IPS-18a (cell line): ENCODE results near the gene KCNT1.
"Not testable (repeated sequence)": the region's sequence is repeated elsewhere in the genome, so short reads cannot be mapped to it uniquely, and the experiment has no call there.

Experiments
- H3K27ac ChIP-seq: one replicate; pipeline ENCODE4 v1.5.1; 2013; ENCODE audit warnings: low read length
- H3K27me3 ChIP-seq: one replicate; pipeline ENCODE4 v1.6.1; 2013; ENCODE audit warnings: mild to moderate bottlenecking, low read length; ENCODE audit not compliant: control insufficient read depth, insufficient read depth
- H3K36me3 ChIP-seq: one replicate; pipeline ENCODE4 v1.6.1; 2013; ENCODE audit warnings: low read depth, low read length; ENCODE audit not compliant: control insufficient read depth
- H3K4me1 ChIP-seq: one replicate; pipeline ENCODE4 v1.6.1; 2013; ENCODE audit warnings: low read depth, low read length; ENCODE audit not compliant: control insufficient read depth
- H3K4me3 ChIP-seq: one replicate; pipeline ENCODE4 v1.5.1; 2013; ENCODE audit warnings: low read length
- H3K9ac ChIP-seq: one replicate; pipeline ENCODE4 v1.6.1; 2013; ENCODE audit warnings: mild to moderate bottlenecking, low read length, moderate library complexity
- H3K9me3 ChIP-seq: one replicate; pipeline ENCODE4 v1.6.1; 2013; ENCODE audit warnings: low read depth, low read length; ENCODE audit not compliant: control insufficient read depth

Gene KCNT1

DNA sequence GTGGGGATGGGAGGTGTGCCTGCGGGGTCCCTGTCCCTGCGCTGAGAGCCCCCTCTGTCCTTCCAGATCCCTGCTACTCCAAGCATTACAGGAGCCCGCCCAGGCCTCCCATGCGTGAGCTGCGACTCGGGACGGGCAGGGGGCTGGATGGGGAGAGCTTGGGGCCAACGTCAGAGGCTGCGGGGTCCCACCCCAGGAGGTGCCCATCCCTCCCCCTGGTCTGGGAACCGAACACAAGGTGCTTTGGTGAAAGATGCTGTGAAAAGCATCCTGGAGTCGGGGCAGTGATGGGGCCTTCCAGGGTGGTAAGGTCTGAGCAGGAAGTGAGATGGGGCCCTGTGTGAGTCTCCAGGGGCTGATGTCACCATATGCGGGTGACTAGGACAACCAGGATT, 36.2 kb upstream of the KCNT1 start:
- Histone ChIP-seq H3K9ac (no peak overlapping the region), H3K4me1 (peaks cover 2% of the 10 kb centered on the region), H3K27me3 (no peaks in the 10 kb centered on the region), H3K36me3 (no peaks in the 10 kb centered on the region), H3K9me3 (no peaks in the 10 kb centered on the region), H3K4me3 (no peak overlapping the region), H3K27ac (no peak overlapping the region)

DNA sequence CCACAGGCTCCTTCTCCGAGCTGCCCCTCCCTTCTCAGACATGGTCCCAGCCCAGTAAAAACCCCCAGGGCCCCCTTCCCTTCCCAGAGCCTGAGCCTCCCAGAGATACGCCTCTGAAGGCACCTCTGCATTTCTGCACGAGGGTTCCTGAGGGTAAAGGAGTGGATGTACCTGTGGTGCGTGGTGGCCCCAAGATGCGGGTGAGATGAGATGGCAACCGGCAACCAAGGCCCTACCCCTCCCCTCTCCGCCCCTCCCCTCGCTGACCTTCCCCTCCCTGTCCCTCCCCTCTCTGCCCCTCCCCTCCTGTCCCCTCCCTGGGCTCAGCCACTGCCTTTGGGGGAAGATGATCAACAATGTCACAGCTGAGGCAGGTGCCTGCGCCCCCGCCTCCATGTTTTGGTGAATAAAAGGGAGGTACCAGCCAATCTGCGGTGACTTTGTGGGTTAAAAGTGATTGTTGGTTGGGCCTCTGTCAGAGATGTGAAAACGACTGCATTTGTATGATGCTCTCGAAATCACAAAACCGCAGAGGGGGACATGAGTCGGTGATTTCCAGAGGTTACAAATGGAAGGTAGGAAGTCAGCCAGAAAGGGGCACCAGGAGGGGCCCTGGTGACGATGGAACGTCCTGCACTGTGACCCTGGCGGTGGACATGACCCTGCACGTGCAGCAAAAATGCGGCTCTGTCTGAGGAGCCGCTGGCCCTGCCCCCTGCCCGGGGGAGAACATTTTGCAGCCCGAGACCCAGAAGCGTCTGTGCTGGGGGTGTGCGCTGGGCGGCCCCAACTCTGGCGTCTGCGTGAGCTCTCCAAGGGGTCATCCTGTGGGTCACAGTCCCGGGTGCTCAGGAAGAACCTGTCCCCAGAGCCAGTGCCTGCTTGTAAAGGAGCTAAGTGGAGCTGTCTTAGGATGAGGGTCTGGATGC, 35.2 kb upstream of the KCNT1 start:
- Histone ChIP-seq H3K4me3 (no peak overlapping the region), H3K36me3 (no peaks in the 10 kb centered on the region), H3K4me1 (peaks cover 2% of the 10 kb centered on the region), H3K9ac (no peak overlapping the region), H3K27ac (no peak overlapping the region), H3K9me3 (no peaks in the 10 kb centered on the region), H3K27me3 (no peaks in the 10 kb centered on the region)

- Histone ChIP-seq H3K36me3 (no peaks in the 10 kb centered on the region), H3K4me1 (peaks cover 2% of the 10 kb centered on the region), H3K27me3 (no peaks in the 10 kb centered on the region), H3K27ac (no peak overlapping the region), H3K9ac (no peak overlapping the region), H3K9me3 (no peaks in the 10 kb centered on the region), H3K4me3 (no peak overlapping the region)
Observed at GRCh38 chr9:135667463-135668001, 34.5 kb upstream of the KCNT1 start.

- not testable (repeated sequence) for H3K4me1 ChIP-seq, H3K36me3 ChIP-seq, H3K9me3 ChIP-seq, H3K9ac ChIP-seq, H3K4me3 ChIP-seq, H3K27me3 ChIP-seq, H3K27ac ChIP-seq
Observed at GRCh38 chr9:135669018-135669417, 33.0 kb upstream of the KCNT1 start.

- H3K4me1 ChIP-seq, result no peaks in the 10 kb centered on the region
- H3K9me3 ChIP-seq, result no peaks in the 10 kb centered on the region
- no peak overlapping the region for H3K27ac ChIP-seq
- H3K9ac ChIP-seq, result no peak overlapping the region
- no peaks in the 10 kb centered on the region for H3K27me3 ChIP-seq
- H3K36me3 ChIP-seq, result no peaks in the 10 kb centered on the region
- H3K4me3 ChIP-seq, result no peak overlapping the region
Observed at GRCh38 chr9:135669616-135670285, 32.2 kb upstream of the KCNT1 start.

DNA sequence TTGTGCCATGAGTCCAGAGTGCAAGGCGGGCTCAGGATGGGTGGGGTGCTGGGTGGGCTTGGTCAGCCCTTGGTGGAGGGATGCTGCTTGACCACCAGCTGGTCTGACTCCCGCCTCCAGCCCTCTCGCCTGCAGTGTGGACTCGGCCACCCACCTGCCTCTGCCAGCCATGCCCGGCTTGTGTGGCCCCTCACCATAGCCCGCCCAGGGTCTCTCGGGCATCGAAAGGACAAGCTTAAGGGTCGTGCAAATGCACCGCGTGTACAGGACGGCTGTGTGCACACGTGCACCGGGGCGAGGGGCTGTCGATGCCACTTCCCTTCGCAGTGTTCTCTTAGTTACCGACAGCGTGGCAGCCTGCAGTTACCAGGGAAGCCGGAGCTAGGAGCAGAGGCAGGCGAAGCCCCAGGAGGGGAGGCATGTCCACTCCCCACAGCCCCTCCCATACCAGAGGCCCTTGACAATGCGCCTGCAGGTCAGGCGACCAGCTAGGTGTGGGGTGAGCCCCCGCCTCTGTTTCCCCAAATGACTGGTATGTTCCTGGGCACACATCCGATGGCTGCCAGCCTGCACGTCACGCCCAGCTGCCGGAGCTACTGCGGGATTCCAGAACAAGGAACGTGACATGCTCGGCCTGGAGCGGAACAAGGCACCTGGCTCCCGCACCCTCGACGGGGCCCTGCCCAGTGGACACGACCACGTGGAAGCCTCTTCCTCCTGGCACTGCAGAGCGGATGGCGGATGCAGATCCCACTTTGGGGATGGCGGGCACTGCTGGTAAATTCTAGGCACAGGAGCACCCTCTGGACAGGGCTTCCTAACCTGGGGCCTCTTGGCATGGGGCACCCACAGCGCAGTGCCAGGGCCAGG, 31.0 kb upstream of the KCNT1 start:
- no peaks in the 10 kb centered on the region for H3K9me3 ChIP-seq
- H3K27me3 ChIP-seq, result no peaks in the 10 kb centered on the region
- no peak overlapping the region for H3K27ac ChIP-seq
- no peaks in the 10 kb centered on the region for H3K36me3 ChIP-seq
- no peaks in the 10 kb centered on the region for H3K4me1 ChIP-seq
- no peak overlapping the region for H3K4me3 ChIP-seq
- no peak overlapping the region for H3K9ac ChIP-seq

GRCh38 chr9:135671591-135672041, 30.4 kb upstream of the KCNT1 start:
- H3K9ac ChIP-seq, result no peak overlapping the region
- H3K27me3 ChIP-seq, result no peaks in the 10 kb centered on the region
- H3K27ac ChIP-seq, result no peak overlapping the region
- H3K4me3 ChIP-seq, result peak overlapping the region; percentile 34
- no peaks in the 10 kb centered on the region for H3K36me3 ChIP-seq
- H3K9me3 ChIP-seq, result no peaks in the 10 kb centered on the region
- H3K4me1 ChIP-seq, result no peaks in the 10 kb centered on the region

DNA sequence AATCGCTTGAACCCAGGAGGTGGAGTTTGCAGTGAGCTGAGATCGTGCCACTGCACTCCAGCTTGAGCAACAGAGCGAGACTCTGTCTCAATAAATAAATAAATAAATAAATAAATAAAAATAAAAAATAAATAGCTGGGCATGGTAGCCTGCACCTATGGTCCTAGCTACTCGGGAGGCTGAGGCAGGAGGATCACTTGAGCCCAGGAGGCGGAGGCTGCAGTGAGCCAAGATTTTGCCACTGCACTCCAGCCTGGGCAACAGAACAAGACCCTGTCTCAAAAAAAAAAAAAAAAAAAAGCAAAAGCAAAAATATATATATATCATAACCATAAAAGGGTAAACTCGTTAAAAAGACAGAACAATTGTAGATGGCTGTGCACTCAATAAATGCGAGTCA, 29.2 kb upstream of the KCNT1 start:
- H3K9ac ChIP-seq, H3K36me3 ChIP-seq, H3K4me3 ChIP-seq, H3K27ac ChIP-seq, H3K9me3 ChIP-seq, H3K27me3 ChIP-seq, H3K4me1 ChIP-seq: not testable (repeated sequence)

DNA sequence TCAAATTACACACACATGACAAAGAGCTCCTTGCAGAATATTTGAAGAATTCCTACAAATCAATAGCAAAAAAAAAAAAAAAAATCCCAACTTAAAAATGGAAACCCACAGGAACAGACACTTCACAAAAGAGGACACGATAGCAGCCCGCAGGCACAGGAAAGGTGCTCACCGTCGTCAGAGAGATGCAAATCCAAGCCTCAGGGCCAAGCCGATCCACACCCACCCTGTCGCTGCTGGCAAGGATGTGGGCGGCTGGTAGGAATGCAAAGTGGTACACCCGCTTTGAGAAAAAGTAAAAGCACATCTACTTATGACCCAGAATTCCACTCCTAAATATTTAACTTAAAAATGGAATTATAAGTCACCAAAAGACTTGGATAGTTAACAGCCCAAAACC, 28.0 kb upstream of the KCNT1 start:
- Histone ChIP-seq H3K27ac (no peak overlapping the region), H3K4me3 (no peak overlapping the region), H3K4me1 (no peaks in the 10 kb centered on the region), H3K9me3 (no peaks in the 10 kb centered on the region), H3K36me3 (no peaks in the 10 kb centered on the region), H3K9ac (no peak overlapping the region), H3K27me3 (no peaks in the 10 kb centered on the region)

DNA sequence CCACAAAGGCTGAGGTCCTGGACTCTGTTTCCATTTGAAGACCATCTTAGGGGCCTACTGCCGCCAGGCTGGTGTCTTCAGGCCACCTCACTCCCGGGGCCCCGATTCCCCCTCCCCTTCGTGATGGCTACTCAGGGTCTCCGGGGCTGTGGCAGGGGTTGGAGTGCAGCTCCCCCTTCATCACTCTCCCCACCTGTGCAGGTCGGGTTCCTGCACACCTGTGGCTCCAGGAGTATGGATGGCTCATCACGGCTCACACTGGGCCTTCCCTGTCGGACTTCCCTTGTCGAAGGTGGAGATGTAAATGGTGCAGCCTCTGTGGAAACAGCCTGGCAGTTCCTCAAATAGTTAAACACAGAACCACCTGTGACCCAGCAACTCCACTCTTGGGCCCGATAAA, 27.0 kb upstream of the KCNT1 start:
- H3K4me3 ChIP-seq, result no peak overlapping the region
- H3K27ac ChIP-seq, result no peak overlapping the region
- no peaks in the 10 kb centered on the region for H3K27me3 ChIP-seq

DNA sequence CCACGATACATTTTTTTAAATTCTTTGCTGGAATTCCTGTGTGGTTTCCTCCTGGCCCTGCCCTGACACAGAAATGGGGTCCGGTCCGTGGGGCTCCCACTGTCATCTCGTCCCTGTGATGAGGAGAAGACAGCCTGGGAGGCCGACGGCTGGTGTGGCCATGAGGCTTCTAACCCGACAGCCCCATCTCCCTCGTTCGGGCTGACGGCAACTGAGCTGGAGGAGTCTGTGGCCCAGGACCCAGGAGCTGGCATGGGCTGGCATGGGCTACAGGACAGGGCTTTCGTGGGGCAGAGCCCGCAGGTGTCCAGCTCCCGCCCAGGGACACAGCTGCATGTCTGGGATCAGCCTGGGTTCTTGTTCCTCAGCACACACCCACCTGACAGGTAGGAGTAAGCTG, 25.1 kb upstream of the KCNT1 start:
- no peaks in the 10 kb centered on the region for H3K36me3 ChIP-seq
- no peaks in the 10 kb centered on the region for H3K9me3 ChIP-seq
- H3K9ac ChIP-seq, result no peak overlapping the region
- H3K4me3 ChIP-seq, result no peak overlapping the region
- H3K4me1 ChIP-seq, result no peaks in the 10 kb centered on the region
- H3K27me3 ChIP-seq, result no peaks in the 10 kb centered on the region
- H3K27ac ChIP-seq, result no peak overlapping the region

More for the DNA sequence above, 27.0 kb upstream of the KCNT1 start:
- Histone ChIP-seq H3K9me3 (no peaks in the 10 kb centered on the region), H3K4me1 (no peaks in the 10 kb centered on the region), H3K9ac (no peak overlapping the region), H3K36me3 (no peaks in the 10 kb centered on the region)
